ENCODE data around the gene GRK1.

The GRK1 gene

DNA sequence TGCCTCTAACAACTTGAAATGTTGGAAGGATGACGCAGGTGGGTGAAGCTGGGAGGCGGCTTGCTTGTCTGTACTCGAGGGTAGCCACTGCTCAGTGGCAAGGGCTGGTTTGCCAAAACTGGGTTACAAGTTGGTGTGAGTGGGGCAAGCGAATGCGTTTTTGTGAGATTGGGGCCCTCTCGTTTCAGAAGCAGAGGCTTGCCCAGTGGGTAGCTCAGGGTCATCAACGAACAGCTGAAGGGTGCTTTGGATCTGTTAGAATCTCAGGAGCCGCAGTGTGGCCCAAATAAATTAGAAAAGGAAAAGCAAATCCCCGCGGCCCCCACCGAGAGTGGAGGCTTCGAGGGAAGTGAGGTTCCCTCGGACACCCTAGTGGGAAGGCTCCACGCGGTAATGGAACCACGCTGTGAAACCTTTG is 16.3 kb upstream of the GRK1 start:
- DNase-seq: no peak

DNA sequence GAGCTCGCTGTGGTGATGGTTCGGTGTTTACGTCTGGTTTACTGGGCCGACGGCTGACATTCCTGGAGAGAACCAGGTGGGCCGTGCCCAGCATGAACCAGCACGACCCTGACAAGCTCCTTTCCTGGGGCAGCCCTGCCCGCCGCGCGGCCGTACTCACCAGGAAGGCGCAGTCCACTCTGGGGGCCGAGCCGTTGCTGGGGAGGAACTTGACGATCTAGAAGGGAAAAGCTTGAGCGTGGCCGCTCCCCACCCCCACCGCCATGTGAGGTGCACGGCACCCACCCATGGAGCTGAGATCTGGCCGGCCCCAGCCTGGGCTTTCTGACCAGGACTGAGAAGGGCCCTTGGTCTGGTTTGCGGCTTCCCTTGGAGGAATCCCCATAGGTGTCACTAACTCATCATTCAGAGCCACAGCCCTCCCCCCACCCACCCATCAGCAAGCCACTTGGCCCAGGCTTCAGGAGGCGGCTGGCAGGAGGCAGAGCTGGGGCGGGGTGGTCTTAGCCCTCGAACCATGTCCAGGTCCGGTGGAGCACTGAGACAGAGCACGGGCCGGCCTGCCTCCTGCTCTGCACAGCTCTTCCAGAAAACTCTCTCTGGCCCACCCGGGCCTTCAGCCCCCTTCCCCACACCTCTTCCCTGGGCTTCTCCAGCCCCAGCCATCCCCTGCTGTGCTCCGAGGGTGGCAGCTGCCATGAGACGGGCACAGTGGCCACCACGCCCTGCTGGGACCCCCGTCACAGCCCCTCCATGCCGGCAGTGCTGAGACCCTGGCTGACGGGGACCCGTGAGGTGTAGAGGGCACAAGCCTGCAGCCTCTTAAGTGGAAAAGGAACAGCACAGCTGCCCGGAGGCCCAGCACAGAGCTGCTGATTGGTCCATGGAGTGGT is 15.3 kb upstream of the GRK1 start:
- DNase-seq: no peak

DNA sequence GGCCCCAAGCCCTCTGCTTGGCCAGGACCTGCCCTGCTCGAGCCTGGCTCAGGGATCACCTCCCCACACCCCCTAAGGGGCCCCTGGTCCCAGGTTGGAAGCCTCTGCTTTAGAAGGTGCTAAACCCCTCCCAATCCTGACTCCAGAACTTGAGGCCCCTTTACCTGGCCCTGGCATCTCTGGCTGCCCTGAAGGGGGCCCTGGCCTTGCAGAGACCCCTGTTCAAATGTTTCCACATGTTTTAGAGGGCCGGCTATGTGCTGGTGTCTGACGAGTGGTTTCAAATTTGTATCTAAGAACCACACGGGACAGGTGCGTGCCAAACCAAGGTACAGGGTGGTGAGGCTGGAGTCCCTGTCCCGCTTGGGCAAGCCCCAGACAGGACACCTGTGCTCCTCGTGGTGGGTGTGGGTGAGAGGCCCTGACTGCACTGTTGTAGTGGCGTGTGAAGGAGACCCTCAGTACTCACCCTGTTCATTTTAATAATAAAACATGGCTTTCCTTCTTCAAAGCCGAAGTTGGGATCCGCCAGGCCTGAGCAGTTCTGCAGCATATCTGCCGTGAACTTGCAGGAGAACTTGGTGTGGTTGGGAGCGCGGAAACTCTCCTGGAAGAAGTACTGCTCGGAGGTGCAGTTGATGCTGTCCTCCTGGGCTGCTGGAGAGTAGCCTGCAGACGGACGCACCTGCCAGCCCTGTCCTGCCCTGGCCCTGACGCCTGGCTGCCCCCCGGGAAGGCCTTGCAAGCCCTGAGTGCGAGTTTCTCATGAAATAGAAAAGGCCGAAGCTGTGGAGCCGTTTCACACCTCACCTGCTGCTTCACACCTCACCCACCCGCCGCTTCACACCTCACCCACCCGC is 14.4 kb upstream of the GRK1 start:
- no peak for DNase-seq

DNA sequence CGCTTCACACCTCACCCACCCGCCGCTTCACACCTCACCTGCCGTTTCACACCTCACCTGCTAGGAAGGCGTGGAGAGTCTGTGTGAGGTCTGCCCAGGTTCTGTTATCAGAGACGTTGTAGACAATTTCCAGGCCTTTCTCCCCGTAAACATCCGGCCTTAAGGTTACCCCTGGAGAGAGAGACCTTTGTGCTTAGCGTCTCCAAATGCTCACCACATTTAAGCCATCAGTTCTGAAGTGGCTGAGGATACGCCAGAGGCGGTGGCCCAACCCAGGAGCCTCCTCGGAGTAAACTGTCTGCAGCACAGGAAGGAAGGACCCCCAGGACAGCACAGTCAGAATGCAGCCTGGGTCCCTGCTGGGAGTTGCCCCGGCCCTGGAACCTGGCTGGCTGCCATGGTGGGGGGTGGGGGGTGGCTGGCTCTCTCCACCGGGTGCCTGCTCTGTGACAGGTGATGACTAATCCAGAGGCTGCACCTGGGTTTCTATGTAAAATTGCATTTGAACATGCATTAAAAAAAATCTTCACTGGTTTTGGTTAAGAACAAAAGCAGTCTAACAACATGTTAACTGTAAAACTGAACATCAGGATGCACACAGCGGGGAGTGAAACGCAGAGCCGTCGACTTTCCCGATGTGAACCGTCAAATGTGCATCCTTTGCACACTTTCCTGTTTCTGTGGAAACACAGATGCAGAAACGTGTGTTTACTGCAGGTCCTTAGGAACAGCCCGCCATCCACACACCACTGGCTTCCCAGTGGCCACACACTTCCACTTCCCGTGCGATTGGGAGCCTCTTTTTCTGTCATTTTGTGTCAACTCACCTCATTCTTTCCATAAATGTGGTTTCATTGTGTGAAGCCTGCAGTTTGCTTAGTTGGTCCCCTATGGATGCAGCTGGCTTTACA is 13.5 kb upstream of the GRK1 start:
- DNase-seq: no peak

DNA sequence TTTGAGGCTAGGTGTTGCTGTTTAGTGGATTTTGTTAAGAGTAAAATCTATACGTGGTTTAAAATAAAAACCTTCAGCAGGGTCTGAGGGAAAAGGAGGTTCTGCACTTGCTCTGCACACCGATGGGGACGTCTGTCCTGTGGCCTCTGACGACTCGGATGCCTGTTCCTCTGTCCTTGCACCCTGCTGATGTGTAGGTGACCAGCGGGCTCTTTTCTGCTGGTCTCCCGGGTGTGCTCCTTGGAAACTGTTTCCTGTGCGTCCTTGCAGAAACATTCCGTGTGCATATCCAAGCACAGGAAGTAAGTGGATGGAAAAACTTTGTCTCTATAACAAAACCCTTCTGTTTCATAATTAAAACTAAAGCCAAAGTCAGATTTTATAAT is 12.9 kb upstream of the GRK1 start:
- no peak for DNase-seq

DNA sequence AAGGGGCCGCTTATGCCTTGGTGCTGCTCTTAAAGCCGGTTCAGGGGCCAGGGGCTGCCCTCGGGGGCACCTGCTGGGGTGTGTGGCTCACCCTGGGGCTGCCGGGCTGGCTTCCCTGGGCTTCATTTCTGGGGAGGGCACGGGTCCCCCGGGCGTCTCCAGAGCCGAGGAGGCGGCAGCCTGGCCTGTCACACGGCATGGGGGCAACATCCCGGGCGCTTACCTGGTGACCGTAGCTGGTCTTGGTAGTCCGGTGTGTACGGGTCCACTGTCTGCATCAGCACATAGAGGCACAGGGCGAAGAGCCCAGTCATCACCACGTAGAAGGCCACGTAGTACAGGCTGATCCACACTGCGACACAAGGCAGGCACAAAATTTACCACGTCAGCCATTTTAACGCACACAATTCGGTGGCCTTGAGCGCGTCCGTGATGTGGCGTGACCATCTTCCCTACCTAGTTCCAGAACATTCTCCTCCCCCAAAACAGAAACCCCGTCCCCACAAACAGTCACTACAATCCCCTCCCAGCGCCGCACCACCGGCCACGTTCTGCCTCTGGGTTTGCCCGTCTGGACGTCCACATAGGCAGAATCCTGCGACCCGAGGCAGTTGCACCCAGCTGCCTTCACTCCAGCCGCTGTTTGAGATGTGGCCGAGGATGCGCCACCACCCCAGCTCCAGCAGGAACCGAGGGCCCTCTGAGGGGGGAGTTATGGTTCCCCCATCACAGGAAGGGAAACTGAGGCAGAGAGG is 12.3 kb upstream of the GRK1 start:
- DNase-seq: no peak

DNA sequence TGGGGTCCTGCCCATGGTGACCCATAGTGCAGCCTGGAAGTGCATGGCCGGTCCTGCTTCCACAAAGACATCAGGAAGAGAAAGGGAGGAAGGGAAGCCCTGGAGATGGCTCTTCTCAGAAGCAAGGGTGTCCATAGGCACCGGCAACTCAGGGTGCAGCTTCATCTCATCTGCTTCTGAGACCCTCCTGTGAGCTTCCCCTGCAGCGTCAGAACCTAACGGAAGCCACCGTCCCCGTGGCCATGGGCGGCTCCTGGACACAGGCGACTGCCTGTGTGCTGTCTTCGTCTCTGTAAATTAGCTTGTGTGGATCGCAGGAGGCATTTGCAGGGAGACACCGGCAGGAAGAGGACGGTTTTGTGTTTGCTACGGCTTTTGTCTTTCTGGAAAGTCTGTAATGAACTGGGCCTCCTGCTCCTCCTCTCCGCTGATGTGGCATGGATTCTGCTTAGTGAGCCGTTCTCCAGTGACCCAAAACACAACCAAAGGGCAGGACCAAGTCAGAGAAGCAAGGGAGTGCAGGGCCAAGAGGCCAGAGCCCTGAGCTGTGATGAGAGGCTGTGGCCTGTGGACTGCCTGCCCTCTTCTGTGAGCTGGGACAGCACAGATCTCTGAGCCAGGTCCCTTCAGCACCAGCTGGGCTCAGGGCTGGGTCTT is 11.5 kb upstream of the GRK1 start:
- DNase-seq: no peak

DNA sequence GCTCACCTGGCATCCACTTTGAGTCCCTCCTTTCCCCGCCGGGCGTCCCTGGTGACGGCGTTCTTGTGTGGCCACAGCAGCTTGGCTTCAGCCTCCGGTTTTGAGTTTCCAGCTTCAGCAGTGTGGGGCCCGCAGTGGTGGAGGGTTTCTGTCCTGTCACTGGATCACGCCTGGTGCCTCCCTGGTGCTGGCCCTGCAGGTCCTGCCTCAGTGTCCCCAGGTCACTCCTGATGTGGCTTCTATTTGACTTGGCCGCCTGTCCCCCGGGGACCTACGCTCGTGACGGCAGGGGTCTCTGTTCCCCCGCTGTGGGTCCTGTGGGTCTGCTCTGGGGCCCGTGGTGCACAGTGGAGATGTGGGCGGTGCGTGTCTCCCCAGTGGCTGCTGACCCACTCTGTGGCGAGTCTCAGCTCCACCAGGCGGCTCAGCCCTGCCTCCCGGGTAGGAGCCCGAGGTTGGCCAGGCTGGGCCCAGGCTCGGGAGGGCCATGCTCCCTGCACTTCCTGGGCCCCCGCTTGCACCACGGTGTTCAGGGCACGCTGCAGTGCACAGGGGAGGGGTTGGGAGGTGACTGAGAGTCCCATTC is 10.9 kb upstream of the GRK1 start:
- DNase-seq: no peak

DNA sequence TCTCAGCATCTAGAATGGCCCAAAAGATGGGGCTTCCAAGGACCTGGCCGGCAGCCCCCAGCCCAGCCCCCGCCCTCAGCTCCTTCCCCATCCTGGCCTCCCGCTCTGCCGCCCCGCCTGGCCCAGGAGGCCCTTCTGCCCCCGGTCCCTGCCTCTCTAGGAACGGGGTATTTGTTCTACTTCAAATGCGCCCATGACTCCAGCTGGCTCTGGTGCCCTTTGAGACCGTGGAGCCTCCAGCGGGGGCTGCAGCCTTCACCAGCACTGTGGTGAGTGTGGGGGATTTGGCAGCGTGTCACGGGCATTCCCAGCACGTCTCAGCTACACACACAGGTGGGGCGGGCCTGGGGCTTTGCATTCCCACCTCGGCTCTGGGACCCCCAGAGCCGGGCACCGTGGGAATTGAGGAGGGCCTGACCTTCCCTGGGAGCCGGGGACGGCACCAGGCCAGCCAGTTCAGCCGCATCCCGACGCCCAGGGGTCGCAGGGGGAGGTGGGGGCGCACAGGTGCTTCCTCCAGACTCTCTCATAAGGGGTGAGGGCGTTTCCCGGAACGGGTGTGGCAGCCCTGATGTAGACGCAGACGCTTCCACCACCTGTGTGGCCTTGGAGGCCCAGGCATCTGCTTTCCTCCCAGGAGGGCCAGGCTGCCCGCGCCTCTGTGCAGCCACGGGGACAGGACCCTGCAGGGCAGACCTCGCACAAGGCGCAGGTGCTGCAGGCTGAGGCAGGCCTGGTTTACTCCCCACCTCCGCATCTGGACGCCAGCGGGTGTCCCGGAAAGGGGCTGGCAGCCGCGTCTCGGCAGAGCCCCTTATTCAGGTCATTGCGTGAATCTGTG is 10.0 kb upstream of the GRK1 start:
- no peak for DNase-seq

DNA sequence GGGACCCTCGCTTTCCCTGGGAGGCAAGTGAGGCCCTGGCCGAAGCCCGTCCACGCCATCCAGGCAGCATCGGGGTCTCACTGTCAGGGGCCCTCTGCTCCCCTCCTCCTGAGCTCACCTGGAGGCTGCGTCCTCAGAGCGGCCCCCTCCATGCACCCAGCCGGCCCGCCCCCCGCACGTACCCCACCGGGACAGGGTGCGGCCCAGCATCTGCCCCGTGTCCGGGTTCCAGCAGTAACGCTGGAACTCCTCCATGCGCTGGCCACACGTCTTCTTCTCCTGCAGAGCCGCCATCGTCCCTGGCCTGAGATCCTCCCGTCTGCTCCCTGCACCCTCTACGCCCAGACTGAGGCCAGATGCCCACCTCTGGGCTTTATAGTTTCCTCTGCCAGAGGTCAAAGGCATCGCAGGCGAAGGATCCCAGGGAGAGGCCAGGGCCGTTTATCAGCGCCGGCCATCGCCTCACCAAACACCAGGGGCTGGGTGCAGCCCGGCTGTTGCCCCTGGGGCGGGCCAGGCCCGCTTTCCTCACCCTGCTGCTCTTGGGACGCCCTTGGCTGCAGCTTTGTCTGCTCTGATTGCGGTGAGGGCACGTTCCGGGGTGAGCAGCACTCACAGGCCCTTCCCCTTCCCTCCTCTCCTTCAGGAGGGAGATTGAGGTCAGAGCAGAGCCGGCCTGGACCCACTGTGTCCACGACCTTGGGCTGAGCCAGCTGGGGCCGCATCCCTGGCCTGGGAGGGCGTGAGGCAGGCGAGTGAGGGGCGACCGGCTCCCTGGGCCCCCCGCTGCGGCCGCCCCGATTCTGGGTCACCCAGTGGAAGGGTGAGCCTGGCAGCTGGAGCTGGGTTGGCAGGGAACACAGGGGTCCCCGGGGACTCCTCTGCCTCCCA is 8.9 kb upstream of the GRK1 start, which contains the start of gene ATP4B:
Gene ATP4B (minus strand): TSS at position 348 of the 891 bp plus-strand sequence. CDS start 54 bp downstream, at position 294.
- no peak for DNase-seq

DNA sequence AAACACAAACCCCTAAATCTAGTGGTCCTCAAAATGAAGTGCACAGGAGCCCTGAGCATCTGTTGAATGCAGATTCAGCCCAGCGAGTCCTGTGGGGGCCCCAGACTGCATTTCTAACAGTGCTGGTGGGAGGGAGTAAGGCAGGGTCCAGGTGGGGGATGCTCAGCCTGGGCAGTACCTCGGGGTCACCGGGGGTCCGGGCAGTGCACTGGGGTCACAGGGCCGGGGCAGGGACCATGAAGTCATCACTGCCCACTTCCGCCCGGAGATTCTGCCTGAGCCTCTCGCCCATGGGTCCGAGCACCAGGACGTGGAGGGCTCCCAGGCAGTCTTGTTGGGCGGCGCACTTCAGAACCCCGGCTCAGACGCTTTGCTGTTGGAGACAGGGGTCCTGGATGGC is 8.2 kb upstream of the GRK1 start:
- DNase-seq: no peak

DNA sequence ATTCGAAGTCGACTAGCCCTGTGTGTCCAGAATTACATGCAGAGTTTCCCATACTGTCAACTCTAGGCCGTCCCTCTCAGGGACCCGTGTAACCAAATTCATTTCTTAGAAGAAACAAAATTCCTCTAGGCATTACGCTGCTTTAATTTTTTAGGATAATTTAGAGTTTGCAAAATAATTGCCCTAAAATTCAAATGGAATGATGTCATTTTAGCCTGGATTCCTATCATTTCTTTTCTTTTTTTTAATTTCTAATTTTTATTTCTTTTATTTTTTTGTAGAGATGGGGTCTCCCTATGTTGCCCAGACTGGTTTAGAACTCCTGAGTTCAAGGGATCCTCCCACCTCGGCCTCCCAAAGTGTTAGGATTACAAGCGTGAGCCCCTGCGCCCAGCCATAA is 7.7 kb upstream of the GRK1 start:
- DNase-seq: no peak

DNA sequence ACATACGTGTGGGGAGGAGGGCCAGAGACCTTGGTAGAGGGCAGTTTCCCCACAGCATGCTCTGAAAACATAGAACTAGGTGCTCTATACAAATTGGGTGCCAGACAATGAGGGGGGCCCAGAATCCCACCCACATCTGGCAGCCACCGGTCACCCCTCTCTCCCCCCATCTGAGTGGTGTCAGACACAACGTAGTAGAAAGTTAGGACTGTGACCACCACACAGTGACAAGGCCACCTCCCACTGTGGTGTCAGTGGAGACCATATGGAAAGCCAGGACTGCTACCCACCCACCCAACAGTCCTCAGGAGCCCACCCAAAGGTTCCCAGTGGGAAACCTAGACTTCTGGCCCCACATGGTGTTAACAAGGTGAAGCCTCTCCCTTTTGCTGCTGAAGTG is 7.0 kb upstream of the GRK1 start:
- no peak for DNase-seq

DNA sequence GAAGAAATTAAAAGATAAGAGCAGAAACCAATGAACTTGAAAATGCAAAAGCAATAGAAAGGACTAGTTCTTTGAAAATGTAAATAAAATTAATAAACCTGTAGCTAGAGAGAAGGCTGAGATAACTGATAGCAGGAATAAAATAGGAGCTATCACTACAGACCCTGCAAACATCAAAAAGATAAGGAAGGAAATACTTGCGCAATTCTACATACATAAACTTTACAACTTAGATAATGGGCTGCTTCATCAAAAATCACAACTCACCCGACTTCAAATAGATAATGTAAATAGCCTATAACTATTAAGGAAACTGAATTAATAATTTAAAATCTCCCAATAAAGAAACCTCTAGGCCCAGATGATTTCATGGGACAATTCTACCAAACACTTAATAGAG is 5.5 kb upstream of the GRK1 start:
- DNase-seq: no peak

DNA sequence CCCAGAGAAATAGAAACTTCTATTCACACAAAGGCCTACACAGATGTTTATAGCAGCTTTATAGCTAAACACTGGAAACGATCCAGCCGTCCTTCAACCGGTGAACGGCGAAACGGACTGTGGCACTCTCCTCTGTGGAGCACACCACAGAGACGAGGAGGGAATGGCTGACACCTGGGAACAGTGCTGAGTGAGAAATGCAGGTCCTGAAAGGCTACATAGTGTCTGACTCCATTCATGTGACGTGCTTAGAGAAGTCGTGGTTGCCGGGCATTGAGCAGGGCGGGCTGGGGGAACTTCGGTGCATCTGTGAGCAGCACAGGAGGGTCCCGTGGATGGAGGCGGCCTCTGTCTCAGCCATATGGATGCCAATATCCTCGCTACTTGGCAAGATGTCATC is 3.1 kb upstream of the GRK1 start:
- no peak for DNase-seq

DNA sequence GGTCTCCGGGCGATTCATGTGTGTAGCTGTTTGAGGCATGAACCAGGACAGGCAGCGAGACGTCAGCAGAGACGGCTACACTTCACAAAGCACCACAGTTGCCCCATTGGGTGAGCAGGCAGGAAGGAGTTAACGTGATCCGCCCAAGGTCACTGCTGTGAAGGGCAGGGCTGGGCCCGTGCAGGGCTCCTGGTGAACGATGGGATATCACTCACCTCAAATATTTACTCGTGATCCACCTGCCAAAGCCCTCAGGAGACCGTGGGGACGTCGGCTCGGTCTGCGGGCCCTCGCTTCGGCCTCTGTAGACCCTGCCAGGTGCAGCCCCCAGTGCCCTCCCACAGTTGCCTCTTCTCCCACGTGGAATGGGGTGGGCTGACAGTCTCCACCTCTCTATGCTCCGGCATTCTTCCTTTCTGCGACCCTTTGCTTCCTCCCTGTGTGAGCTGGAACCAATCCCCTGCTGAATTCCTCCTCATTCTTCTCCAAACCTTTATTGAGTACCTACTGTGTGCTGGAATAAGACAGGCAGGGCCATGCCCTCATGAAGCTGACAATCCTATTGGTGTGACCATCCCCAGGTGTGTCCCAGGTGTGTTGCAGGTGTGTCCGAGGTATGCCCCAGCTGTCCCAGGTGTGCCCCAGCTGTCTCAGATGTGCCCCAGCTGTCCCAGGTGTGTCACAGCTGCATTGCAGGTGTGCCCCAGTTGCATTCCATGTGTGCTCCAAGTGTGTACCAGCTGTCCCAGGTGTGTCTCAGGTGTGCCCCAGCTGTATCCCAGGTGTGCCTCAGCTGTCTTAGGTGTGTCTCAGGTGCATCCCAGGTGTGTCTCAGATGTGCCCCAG is 2.0 kb upstream of the GRK1 start:
- no peak for DNase-seq

DNA sequence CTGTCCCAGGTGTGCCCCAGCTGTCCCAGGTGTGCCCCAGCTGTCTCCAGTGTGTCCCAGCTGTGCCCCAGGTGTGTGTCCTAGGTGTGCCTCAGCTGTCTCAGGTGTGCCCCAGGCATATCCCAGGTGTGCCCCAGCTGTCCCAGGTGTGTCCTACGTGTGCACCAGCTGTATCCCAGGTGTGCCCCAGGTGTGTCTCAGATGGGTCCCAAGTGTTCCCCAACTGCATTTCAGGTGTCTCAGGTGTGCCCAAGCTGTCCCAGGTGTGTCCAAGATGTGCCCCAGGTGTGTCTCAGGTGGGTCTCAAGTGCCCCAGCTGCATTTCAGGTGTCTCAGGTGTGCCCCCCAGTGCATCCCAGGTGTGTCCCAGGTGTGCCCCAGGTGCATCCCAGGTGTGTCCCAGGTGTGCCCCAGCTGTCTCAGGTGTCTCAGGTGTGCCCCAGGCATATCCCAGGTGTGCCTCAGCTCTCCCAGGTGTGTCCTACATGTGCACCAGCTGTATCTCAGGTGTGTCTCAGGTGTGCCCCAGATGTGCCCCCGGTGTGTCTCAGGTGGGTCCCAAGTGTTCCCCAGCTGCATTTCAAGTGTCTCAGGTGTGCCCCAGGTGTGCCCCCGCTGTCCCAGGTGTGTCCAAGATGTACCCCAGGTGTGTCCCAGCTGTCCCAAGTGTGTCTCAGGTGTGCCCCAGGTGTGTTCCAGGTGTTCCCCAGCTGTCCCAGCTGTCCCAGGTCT is 1.3 kb upstream of the GRK1 start:
- DNase-seq: no peak

DNA sequence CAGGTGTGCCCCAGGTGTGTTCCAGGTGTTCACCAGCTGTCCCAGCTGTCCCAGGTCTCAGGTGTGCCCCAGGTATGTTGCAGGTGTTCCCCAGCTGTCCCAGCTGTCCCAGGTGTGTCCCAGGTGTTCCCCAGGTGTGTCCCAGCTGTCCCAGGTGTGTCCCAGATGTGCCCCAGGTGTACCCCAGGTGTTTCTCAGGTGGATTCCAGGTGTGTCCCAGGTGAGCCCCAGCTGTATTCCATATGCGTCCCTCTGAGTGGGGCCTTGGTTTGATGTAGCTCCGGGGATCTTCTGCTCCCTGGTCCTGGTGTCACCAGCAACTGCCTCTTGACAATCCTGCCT is 719 bp upstream of the GRK1 start:
- DNase-seq: no peak
